Fibroblast of the conjunctiva (primary cell): ENCODE measurements around the gene EGFR.

Experiments
- DNase-seq: peaks from one replicate; pipeline ENCODE4 v3.0.0-alpha.2; 2010; ENCODE audit warnings: low read depth

EGFR gene

DNA sequence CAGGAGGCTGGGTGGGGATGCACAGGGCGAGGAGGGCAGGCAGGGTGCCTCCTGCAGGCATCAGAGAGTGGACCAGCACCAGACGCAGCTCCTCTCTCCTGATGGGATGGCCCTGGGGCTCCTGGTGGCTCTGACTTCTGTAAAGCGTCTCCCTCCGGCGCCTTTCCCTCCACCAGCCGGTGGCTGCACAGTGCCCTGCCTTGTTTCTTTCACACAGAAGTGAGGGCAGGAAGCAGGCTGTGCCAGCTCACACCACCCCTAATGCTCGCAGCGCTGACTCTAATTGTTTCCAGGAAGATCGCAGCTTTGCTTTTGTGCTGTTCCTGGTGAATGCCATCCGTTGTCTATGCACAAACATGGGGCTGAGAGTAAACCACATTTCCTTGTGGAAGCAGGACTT is 194.0 kb downstream of the EGFR start:
- no peak for DNase-seq

DNA sequence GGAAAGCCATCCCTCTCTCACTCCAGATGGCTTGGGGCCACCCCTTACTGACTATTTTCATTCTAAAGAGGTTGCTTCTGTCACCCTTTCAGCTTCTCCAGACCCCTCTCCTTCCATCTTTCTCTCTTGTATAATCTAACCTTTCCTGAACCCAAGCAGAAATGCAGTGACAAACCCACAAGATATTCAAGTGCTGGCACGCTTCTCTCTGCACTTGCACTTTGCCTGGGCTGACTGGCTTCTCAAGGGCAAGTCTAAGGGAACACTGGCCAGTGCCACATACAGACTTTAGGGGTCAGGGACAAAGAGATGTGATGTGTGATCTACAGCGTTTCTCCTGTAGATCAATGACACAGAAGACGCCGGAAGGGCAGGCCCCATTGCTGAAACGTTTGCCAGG is 195.9 kb downstream of the EGFR start:
- no peak for DNase-seq

DNA sequence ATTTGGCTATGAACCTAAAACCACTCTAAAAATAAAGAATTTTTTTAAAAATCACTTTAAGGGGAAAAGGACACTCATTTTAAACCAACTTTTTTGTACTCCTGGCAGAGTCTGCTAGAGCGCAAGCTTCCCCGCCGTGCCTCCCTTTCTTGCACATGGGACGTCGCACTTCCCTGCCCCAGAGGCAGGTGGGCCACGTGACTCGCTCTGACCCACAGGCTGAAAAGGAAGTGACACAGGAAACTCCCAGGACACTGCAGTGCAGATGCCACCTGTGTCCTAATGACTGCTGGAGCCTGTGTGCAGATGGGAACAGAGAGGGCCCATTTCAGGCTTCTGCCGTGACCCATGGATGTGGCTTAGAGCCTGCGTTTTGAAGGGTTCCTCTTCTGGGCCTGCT is 204.2 kb downstream of the EGFR start:
- no peak for DNase-seq

- no peak for DNase-seq
Measured at GRCh38 chr7:55224111-55224510, 205.3 kb downstream of the EGFR start.

DNA sequence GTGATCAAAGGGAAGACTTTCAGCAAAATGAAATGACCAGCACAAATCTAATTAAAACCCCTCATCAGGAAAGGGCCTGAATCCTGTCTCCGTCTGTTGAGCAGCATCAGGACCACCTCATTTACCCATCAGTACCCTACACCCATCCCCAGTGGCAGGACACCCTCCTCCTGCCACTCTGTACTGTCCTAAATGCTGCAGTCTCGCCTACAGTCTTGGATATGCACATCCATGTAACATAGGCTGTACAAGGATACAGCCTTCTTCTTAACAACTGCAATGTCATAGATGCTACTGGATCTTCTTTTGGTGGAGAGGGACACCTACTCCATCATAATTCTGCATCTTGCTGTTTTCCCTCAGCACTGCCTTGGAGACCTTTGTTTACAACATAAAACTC is 206.0 kb downstream of the EGFR start:
- DNase-seq: no peak

DNA sequence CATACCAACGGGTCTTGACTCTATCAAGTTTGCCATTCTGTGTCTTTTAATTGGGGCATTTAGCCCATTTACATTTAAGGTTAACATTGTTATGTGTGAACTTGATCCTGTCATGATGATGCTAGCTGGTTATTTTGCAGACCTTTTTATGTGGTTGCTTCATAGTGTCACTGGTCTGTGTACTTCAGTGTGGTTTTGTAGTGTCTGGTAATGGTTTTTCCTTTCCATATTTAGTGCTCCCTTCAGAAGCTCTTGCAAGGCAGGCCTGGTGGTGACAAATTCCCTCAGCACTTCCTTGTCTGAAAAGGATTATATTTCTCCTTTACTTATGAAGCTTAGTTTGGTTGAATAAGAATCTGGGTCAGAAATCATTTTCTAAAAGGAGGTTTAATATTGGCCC is 211.2 kb downstream of the EGFR start:
- DNase-seq: no peak

DNA sequence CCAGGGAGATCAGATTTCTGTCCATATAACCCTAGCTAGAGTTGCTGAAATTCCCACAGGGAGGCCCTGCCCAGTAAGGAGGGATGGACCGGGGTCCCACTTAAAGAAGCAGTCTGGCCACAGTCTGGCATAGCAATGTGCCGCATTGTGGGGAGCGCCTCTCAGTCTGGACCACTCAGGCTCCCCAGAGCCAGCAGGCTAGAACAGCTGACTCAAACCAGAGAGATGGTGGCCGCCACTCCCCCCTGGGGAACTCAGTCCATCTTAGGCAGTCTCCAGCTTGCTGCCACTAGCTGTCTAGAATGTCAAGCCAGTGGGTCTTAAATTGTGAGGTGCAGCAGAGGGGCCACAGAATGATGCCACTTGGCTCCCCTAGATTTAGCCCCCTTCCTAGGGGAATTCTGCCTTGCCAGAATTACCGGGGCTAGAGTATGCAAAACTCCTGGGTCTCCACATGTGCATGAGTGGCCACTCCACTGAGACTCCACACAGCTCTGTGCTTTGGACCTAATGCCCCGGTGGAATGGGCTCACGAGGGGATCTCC is 213.0 kb downstream of the EGFR start:
- no peak for DNase-seq

DNA sequence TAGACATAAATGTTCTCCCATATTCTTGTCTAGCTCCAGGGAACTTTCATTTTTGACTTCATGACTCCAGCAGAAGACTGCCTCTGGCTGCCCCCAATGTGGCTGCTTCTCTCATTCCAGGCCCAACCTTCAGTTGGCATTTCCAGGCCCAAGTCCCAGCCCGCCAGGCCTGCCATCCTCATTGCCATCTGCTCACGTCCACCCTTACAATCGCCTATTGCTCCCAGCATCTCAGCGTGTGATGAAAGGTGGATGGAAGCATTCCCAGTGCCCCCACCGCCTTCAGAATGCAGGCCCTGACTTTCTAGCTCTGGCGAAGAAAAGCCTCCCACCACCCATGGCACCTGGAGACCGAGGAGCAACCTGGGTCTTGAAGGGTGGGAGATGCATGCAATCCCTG is 214.2 kb downstream of the EGFR start:
- no peak for DNase-seq

DNA sequence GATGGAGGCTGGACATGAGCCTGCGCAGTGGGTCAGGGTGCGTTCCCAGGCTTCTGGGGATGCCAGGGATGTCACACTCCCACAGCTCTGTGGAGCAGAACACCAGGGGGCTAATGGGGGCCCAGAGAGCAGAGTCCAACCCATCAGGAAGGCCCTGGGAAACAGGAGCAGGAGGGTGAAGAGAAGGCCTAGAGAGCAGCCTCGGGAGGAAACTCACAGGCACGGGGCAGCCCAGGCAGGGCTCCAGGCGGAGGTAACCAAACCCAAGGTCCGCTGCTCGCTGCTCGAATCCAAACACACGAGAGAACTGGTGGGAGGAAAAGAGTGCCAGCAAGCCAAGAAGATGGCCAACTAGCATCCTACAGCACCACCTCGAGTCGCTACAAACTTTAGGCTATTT is 215.6 kb downstream of the EGFR start:
- no peak for DNase-seq

DNA sequence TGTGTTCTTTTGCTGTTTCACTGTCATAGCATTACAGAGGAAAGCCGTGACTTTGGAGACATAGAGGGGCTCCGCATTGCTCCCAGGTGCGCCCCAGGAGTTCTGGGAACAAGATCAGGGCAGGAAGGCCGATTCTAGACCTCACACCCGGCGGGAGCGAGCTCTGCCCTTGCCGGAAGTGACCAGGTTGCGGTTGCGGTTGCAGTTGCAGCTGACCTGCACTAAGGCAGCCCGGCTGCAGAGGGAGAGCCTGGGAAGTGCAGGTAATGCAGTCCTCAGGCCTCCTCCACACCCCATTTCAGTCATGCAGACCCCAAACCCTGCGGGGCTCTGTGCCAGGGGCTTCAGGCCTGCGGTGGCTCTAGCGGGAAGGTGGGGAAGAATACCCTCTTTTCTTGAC is 216.3 kb downstream of the EGFR start:
- no peak for DNase-seq

GRCh38 chr7:55235801-55236200 is 217.0 kb downstream of the EGFR start:
- DNase-seq: no peak

DNA sequence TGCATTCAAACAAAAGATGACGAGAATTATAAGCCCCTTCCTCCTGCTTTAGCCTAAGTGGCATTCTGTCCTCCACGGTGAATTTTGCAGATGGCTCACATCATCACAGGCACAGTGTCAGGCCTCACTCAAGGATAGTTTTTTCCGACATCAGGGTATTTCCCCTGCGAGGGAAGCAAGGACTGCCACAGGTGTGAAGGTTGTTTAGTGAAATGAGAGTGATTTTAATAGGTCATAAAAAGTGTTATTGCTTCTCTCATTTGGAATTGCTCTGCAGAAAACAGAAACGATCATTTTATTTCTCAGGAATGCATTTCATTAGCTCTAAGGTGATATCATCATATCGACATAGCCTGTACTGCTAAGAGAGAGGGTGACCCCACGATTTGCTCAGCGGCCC is 217.7 kb downstream of the EGFR start:
- no peak for DNase-seq

GRCh38 chr7:55237156-55237893 is 218.5 kb downstream of the EGFR start:
- no peak for DNase-seq

GRCh38 chr7:55239406-55239805 is 220.6 kb downstream of the EGFR start:
- no peak for DNase-seq

- DNase-seq: no peak
Measured at GRCh38 chr7:55240418-55241142, 221.8 kb downstream of the EGFR start.

DNA sequence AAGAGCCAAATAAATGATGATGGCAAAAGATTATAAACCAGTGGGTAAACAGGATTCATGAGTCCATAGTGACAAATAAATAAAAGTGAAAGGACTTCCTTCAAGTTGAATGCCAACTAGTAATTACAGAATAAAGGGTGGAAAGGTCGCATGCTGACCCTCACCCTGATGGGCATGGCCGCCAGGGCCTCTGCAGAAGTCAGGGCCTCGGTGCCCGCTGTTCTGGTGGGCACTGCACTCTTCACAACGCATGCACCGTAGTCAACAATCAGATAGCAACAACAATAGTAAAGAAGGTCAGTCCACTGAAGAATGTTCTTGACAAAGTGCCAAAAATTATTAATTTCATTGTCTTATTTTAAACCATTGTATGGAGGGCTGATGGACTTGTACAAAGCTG is 223.1 kb downstream of the EGFR start:
- DNase-seq: no peak

GRCh38 chr7:55242613-55243012 is 223.8 kb downstream of the EGFR start:
- no peak for DNase-seq

GRCh38 chr7:55244006-55244745 is 225.4 kb downstream of the EGFR start:
- no peak for DNase-seq

- DNase-seq: no peak
Measured at GRCh38 chr7:55245271-55245723, 226.5 kb downstream of the EGFR start.

DNA sequence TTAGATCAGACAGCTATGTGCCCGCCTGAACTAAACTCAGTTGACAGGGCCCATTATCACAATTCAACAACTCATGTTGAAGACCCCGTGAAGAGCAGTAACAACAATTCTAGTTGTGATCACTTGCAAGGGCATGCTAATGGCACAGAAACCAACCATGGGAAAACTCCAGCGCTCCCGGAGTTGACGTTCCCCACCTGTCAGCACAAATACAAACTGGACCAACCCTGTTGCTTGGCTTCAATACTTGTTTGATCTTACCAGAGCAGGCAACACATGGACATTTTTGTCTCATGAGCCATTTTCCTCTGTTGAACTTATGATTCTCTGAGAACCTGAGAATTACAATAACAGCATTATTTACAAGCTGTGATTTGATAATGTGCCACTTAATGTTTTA is 227.4 kb downstream of the EGFR start:
- no peak for DNase-seq

DNA sequence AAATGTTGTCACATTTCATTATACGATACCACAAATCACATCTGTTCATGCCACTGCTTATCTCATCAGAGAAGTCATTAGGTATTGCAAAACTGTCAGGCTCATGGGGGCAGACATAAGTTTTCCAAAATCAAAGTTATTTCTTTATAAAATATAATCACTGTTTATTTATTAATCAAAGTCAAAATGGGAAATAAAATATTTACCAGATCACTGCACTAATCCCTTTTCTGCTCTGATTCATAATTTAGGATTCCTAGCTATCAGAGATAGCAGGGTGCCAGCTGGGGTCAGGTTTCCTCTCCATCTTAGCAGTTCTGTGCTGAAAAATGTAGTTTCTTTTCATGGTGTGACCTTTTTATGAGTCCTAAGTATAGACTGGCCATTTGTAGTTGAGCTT is 228.6 kb downstream of the EGFR start:
- no peak for DNase-seq

DNA sequence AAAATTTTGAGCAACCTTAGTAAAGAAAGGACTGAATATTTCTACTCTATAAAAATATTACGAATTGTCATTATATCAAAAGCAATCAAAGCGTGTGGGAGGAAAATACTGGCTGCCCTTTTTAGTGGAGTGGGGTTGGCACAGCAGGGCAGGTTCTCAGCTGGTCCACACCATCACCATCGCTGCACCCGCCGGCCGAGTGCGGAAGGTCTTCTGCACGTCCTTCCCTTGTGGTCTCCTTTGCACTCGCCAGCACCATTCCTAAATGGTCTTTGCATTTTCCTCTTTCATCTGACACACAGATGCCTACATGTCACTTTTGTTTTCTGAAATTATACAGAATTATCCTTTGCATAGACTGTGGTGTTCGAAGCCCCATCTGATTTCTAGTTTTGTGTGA is 229.7 kb downstream of the EGFR start:
- DNase-seq: no peak

GRCh38 chr7:55249332-55249731 is 230.5 kb downstream of the EGFR start:
- no peak for DNase-seq
